PC-9 (cell line): Measurements from ENCODE around the gene FSIP1.

ENCODE experiments used
- EZH2 ChIP-seq: fragments of 200-600 bp; sonication (generic); IDR thresholded peaks from 2 replicates; pipeline ENCODE4 v1.8.0; 2017; ENCODE audit warnings: antibody characterized with exemption, low read depth
- TF ChIP-seq, protein P1 (sequence below): fragments of 200-600 bp; sonication (generic); conservative IDR thresholded peaks from 2 replicates; pipeline ENCODE4 v1.6.1; 2017; ENCODE audit warnings: mixed run types, antibody characterized with exemption, mild to moderate bottlenecking, moderate library complexity

DNA sequence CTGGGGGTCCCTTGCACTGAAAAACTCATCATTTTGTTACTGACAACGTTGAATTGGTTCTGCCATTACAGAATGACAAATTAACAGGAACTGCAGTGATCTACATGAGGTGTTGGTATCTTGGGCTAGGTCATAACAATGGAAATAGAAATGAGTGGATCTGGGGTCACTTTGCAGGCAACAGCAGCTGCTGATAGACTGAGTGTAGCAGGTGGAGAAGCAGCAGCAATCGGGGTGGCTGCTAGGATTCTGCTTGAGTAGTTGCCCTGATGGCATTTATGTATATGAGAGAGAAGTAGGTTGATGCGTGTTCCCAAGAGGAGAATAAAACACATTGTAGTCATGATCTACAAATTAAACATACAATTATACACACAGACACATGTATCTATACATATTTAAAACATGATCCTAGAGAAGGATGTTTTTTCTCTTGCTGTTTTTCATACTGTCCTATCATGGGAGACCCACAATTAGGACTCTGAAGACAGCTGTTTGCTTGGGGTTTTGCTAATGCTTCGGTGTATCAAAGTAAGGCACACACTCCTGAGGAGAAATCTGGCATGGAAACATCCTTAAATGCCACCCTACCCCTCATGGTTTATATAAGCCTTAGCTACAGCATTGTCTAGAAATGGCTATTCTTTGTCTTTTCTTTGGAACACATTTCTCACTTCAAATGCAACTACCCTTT, 217.5 kb downstream of the FSIP1 start:
- TF ChIP-seq, protein P1, sequence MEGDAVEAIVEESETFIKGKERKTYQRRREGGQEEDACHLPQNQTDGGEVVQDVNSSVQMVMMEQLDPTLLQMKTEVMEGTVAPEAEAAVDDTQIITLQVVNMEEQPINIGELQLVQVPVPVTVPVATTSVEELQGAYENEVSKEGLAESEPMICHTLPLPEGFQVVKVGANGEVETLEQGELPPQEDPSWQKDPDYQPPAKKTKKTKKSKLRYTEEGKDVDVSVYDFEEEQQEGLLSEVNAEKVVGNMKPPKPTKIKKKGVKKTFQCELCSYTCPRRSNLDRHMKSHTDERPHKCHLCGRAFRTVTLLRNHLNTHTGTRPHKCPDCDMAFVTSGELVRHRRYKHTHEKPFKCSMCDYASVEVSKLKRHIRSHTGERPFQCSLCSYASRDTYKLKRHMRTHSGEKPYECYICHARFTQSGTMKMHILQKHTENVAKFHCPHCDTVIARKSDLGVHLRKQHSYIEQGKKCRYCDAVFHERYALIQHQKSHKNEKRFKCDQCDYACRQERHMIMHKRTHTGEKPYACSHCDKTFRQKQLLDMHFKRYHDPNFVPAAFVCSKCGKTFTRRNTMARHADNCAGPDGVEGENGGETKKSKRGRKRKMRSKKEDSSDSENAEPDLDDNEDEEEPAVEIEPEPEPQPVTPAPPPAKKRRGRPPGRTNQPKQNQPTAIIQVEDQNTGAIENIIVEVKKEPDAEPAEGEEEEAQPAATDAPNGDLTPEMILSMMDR = no peak
- no peak for TF ChIP-seq EZH2
